Endothelial cell of umbilical vein (primary cell): ENCODE results near the gene METAP1. TPM values are rescaled to one million over a fixed set of nuclear protein-coding genes. Genes with fewer than 3 reads are reported as not detected.

ENCODE experiments used
- BruUV-seq: library from RNA; stranded (reverse); fragments of 400-500 nt; replicated peaks from 2 replicates; lab custom pipeline; 2021; lab: Mats Ljungman, UMichigan
- CTCF ChIA-PET: fragments of 300-600, 350-600 bp; sonication (Branson Sonifier 250); formaldehyde crosslinking; loops from one replicate; lab custom pipeline; 2021; ENCODE audit warnings: antibody characterized with exemption, inconsistent platforms; lab: Charles Lee
- POLR2A ChIA-PET: fragments of 300-600, 350-600 bp; sonication (Branson Sonifier 250); formaldehyde crosslinking; loops from one replicate; lab custom pipeline; 2021; ENCODE audit warnings: antibody characterized with exemption, inconsistent platforms; lab: Charles Lee
- DNase-seq: peaks from one replicate; pipeline ENCODE4 v3.0.0-alpha.2; 2011; ENCODE audit warnings: low read depth, low spot score
- FAIRE-seq: peaks from 2 replicates; lab custom pipeline; 2011; peaks lifted over from hg19 to GRCh38; lab: Jason Lieb, UNC
- H2AFZ ChIP-seq: 2 replicates; pipeline ENCODE4 v1.6.0; 2012; ENCODE audit warnings: low read depth, low read length, control low read depth, inconsistent platforms
- H3K27ac ChIP-seq: 2 replicates; pipeline ENCODE4 v1.5.1; 2011; ENCODE audit warnings: low read depth, mild to moderate bottlenecking, control low read depth, low read length, moderate library complexity; ENCODE audit not compliant: insufficient read depth
- H3K27me3 ChIP-seq, 2 experiments: 2 replicates each; pipeline versions ENCODE4 v1.6.0 to v1.6.1; 2011; ENCODE audit warnings: low read length in 2 of 2, mixed read lengths in 1 of 2; ENCODE audit not compliant: control insufficient read depth in 2 of 2, insufficient read depth in 2 of 2
- H3K36me3 ChIP-seq, 2 experiments: 2 replicates in 1 of 2; 3 replicates in 1 of 2; pipeline ENCODE4 v1.5.1; 2011; ENCODE audit warnings: low read length in 2 of 2, mild to moderate bottlenecking in 1 of 2, moderate library complexity in 1 of 2; ENCODE audit not compliant: control insufficient read depth in 2 of 2, insufficient read depth in 2 of 2; ENCODE audit errors: extremely low read depth in 1 of 2
- H3K4me1 ChIP-seq: 3 replicates; pipeline ENCODE4 v1.5.1; 2011; ENCODE audit warnings: mild to moderate bottlenecking, low read length; ENCODE audit not compliant: control insufficient read depth, insufficient read depth; ENCODE audit errors: extremely low read depth
- H3K4me2 ChIP-seq: 2 replicates; pipeline ENCODE4 v1.6.1; 2011; ENCODE audit warnings: low read length, control low read depth, mixed read lengths; ENCODE audit not compliant: insufficient read depth
- H3K4me3 ChIP-seq, 3 experiments: fragments of 200-600 bp in 1 of 3; sonication (generic), shearing (Covaris generic) in 1 of 3; replicated peaks in 1 of 3; 2 replicates each; pipeline ENCODE4 v1.5.1; 2011 to 2016; ENCODE audit warnings: control low read depth in 3 of 3, low read length in 3 of 3, mild to moderate bottlenecking in 2 of 3, inconsistent platforms in 1 of 3, low read depth in 1 of 3, moderate library complexity in 1 of 3; ENCODE audit not compliant: insufficient read depth in 1 of 3
- H3K79me2 ChIP-seq: 2 replicates; pipeline ENCODE4 v1.6.0; 2012; ENCODE audit warnings: low read length, inconsistent platforms; ENCODE audit not compliant: control insufficient read depth, insufficient read depth
- H3K9ac ChIP-seq: replicated peaks from 2 replicates; pipeline ENCODE3; 2011; ENCODE audit warnings: low read length, control low read depth; ENCODE audit not compliant: insufficient read depth; ENCODE audit errors: extremely low read depth
- H3K9me1 ChIP-seq: replicated peaks from 3 replicates; pipeline ENCODE4 v1.6.0; 2011; ENCODE audit warnings: mild to moderate bottlenecking, low read length; ENCODE audit not compliant: control insufficient read depth, insufficient read depth; ENCODE audit errors: extremely low read depth
- H3K9me3 ChIP-seq: replicated peaks from 2 replicates; pipeline ENCODE4 v1.5.1; 2012; ENCODE audit warnings: low read length, inconsistent platforms; ENCODE audit not compliant: control insufficient read depth, insufficient read depth
- H4K20me1 ChIP-seq: replicated peaks from 2 replicates; pipeline ENCODE3; 2011; ENCODE audit warnings: mild to moderate bottlenecking, low read length; ENCODE audit not compliant: control insufficient read depth, insufficient read depth; ENCODE audit errors: extremely low read depth
- EZH2 ChIP-seq: IDR thresholded peaks from 2 replicates; pipeline ENCODE4 v1.6.1; 2012; ENCODE audit warnings: borderline replicate concordance, low read depth, mild to moderate bottlenecking, moderate library complexity, low read length, inconsistent platforms; ENCODE audit not compliant: severe bottlenecking
- FOS ChIP-seq: IDR thresholded peaks from 2 replicates; pipeline ENCODE4 v1.6.1; 2011; ENCODE audit warnings: mild to moderate bottlenecking, low read length, moderate library complexity, borderline replicate concordance; ENCODE audit not compliant: insufficient read depth
- GATA2 ChIP-seq: IDR thresholded peaks from 2 replicates; pipeline ENCODE4 v1.7.0; 2011; ENCODE audit warnings: low read depth, mild to moderate bottlenecking, moderate library complexity, mixed read lengths, low read length; ENCODE audit not compliant: insufficient read length, insufficient read depth
- JUN ChIP-seq: IDR thresholded peaks from 2 replicates; pipeline ENCODE4 v1.6.1; 2011; ENCODE audit warnings: borderline replicate concordance, low read depth; ENCODE audit not compliant: insufficient read length, insufficient read depth
- MAX ChIP-seq: IDR thresholded peaks from 2 replicates; pipeline ENCODE4 v1.6.1; 2011; ENCODE audit not compliant: insufficient read depth, insufficient read length
- MYC ChIP-seq: IDR thresholded peaks from one replicate; pipeline ENCODE4 v1.6.1; 2011; ENCODE audit warnings: mild to moderate bottlenecking, low read depth, low read length
- POLR2A ChIP-seq: IDR thresholded peaks from 2 replicates; pipeline ENCODE4 v1.6.1; 2012; ENCODE audit warnings: low read depth, mild to moderate bottlenecking, control low read depth, low read length
- POLR2AphosphoS5 ChIP-seq: IDR thresholded peaks from 2 replicates; pipeline ENCODE4 v1.6.1; 2012; ENCODE audit warnings: low read depth, mild to moderate bottlenecking, control low read depth, low read length, moderate library complexity; ENCODE audit not compliant: insufficient read depth
- dilution Hi-C: fragments of 300-500 bp; cut with MboI; formaldehyde crosslinking; loops from one replicate; pipeline ENCODE4 v1.15.0; 2019; ENCODE audit warnings: low sequenced_read_pairs; ENCODE audit not compliant: extremely low pct_ligation_motif_present
- intact Hi-C: fragments of 100-400 bp; cut with micrococcal nuclease; formaldehyde crosslinking; loops from one replicate; pipeline ENCODE4 v1.10.0; 2022
- polyA plus RNA-seq, 4 experiments: library from polyadenylated mRNA; depleted of rRNA in 3 of 4; stranded (reverse) in 3 of 4; unstranded in 1 of 4; fragments of >200 nt; gene quantifications; 2 replicates each; pipeline versions ENCODE4 v1.2.1 to v1.2.3, GENCODE V29; 2011 to 2012; ENCODE audit warnings: missing spikeins in 1 of 4
- total RNA-seq: library from RNA; stranded (reverse); gene quantifications from 2 replicates; pipeline ENCODE4 v1.2.3, GENCODE V29; 2021
- TF ChIP-seq, protein P1 (sequence below), 2 donors: IDR thresholded peaks; 1 replicate in 1 of 2; 2 replicates in 1 of 2; pipeline ENCODE4 v1.5.1; 2011; ENCODE audit warnings: low read length in 2 of 2, mild to moderate bottlenecking in 2 of 2, moderate library complexity in 2 of 2, control low read depth in 1 of 2, inconsistent platforms in 1 of 2, low read depth in 1 of 2; ENCODE audit not compliant: insufficient read depth in 1 of 2; ENCODE audit errors: extremely low read depth in 1 of 2

METAP1 gene
- total and polyA plus RNA-seq, 2 donors (not counting 3 experiments of a cell fraction or from before 2014, with no cell fraction given): 26.4 to 39.8 TPM

DNA sequence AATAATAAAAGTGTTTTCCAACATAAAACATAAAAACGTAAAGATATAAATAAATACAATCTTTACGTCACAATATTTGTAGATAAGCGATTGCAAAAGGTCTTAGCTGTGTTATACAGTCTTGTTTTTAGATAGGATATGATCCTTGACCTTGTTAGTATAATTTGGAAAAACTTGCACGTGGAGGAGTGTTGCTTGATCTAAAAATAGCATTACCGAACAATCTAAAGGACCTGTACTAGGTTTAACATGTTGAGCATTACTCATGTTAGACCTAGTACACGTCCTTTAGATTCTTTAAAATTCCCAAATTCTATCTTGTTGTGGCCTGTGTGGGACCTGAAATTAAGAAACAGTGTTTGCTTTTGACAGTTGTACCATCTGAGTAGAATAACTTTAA lies 1.6 kb downstream of the METAP1 start:
- H4K20me1 ChIP-seq: peaks cover 2% of the 10 kb centered on the region
- no peak overlapping the region for H3K9ac ChIP-seq
- ChIA-PET CTCF (interaction anchor here (1.2 to 2.1 kb wide), 2 partner anchors 59 to 61 kb away, joined by 3 to 12 read pairs; no protein-coding TSS in a partner anchor), POLR2A (no interaction called here)
- H3K27ac ChIP-seq: no peak overlapping the region
- no peaks in the 10 kb centered on the region for H3K9me3 ChIP-seq
- dilution Hi-C loops (no loop called here), intact Hi-C loops (loop anchor here (5.0 to 10.0 kb wide), 2 partner anchors 312 to 850 kb away; no protein-coding TSS in a partner anchor)
- no peaks in the 10 kb centered on the region for H3K36me3 ChIP-seq
- H3K9me1 ChIP-seq: no peaks in the 10 kb centered on the region
- H3K4me1 ChIP-seq: peaks cover 6% of the 10 kb centered on the region
- peak overlapping the region; percentile 77 for H3K4me2 ChIP-seq
- FAIRE-seq (no peak), DNase-seq (no peak)
- H3K27me3 ChIP-seq: no peaks in the 10 kb centered on the region
- H2AFZ ChIP-seq: no peak overlapping the region
- TF ChIP-seq POLR2AphosphoS5: no peak
- TF ChIP-seq POLR2A: no peak
- TF ChIP-seq MYC: no peak
- no peak for TF ChIP-seq JUN
- TF ChIP-seq EZH2: no peak
- TF ChIP-seq FOS: no peak
- no peak for TF ChIP-seq GATA2
- TF ChIP-seq, protein P1, sequence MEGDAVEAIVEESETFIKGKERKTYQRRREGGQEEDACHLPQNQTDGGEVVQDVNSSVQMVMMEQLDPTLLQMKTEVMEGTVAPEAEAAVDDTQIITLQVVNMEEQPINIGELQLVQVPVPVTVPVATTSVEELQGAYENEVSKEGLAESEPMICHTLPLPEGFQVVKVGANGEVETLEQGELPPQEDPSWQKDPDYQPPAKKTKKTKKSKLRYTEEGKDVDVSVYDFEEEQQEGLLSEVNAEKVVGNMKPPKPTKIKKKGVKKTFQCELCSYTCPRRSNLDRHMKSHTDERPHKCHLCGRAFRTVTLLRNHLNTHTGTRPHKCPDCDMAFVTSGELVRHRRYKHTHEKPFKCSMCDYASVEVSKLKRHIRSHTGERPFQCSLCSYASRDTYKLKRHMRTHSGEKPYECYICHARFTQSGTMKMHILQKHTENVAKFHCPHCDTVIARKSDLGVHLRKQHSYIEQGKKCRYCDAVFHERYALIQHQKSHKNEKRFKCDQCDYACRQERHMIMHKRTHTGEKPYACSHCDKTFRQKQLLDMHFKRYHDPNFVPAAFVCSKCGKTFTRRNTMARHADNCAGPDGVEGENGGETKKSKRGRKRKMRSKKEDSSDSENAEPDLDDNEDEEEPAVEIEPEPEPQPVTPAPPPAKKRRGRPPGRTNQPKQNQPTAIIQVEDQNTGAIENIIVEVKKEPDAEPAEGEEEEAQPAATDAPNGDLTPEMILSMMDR (IDR thresholded peaks at IDR 0.05; ENCODE audit: extremely low read depth in 1 of 2, insufficient read depth in 1 of 2, low read depth in 1 of 2, low read length in 2 of 2): no peak
- no peak for TF ChIP-seq MAX
- H3K4me3 ChIP-seq: no peak overlapping the region
- BruUV-seq: no TSS peak
- H3K79me2 ChIP-seq: peaks cover 59% of the 10 kb centered on the region
